Nephron (organoid): Measurements from ENCODE around the gene P3H4.
A peak's percentile ranks its signal among the peaks of the same experiment; 100 is the strongest.

Experiments used
- H3K27ac Mint-ChIP-seq, 3 experiments: 2 replicates each; pipeline ENCODE4 v1.8.0; 2020; ENCODE audit warnings: mixed read lengths in 3 of 3, mild to moderate bottlenecking in 2 of 3, moderate library complexity in 1 of 3
- H3K27me3 Mint-ChIP-seq: 2 replicates; pipeline ENCODE4 v1.8.0; 2021; ENCODE audit warnings: low read depth, mild to moderate bottlenecking, moderate library complexity, mixed read lengths
- H3K36me3 Mint-ChIP-seq: 2 replicates; pipeline ENCODE4 v1.8.0; 2020; ENCODE audit warnings: low read depth, mixed read lengths
- H3K4me1 Mint-ChIP-seq: 2 replicates; pipeline ENCODE4 v1.8.0; 2020; ENCODE audit warnings: mixed read lengths
- H3K4me3 Mint-ChIP-seq, 3 experiments: 2 replicates each; pipeline ENCODE4 v1.8.0; 2020; ENCODE audit warnings: mild to moderate bottlenecking in 3 of 3, mixed read lengths in 3 of 3, moderate library complexity in 2 of 3
- H3K9me3 Mint-ChIP-seq: 2 replicates; pipeline ENCODE4 v1.8.0; 2020; ENCODE audit warnings: mixed read lengths
- TF ChIP-seq, protein P1 (sequence below), 3 experiments: fragments of 200-600 bp; sonication (generic); IDR thresholded peaks; one replicate each; pipeline ENCODE4 v1.5.0; 2021; ENCODE audit warnings: antibody characterized with exemption in 3 of 3; ENCODE audit not compliant: unreplicated experiment in 3 of 3

Gene P3H4

DNA sequence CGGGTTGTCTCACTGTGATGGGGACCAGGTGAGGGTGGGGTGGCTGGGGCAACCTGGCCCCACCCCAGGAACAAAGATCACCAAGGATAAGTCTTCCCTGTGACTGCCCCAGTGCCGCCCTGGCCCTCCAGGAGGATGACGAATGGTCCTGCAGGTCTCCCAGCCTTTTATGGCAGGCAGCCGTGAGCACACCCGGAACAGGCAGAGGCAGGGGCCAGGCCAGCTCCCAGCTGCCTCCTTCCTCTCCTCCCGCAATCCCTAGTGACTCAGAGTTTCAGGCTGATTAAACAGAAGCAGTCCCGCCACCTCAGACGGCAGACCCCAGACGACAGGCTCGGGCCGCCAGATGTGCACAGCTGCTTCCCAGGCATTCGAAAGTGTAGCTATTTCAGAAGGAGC lies 38.6 kb downstream of the P3H4 start:
- peaks cover 39% of the 10 kb centered on the region for H3K36me3 Mint-ChIP-seq
- H3K4me3 Mint-ChIP-seq: peak overlapping the region in 1 of 3 experiments; percentile 43
- TF ChIP-seq, protein P1, sequence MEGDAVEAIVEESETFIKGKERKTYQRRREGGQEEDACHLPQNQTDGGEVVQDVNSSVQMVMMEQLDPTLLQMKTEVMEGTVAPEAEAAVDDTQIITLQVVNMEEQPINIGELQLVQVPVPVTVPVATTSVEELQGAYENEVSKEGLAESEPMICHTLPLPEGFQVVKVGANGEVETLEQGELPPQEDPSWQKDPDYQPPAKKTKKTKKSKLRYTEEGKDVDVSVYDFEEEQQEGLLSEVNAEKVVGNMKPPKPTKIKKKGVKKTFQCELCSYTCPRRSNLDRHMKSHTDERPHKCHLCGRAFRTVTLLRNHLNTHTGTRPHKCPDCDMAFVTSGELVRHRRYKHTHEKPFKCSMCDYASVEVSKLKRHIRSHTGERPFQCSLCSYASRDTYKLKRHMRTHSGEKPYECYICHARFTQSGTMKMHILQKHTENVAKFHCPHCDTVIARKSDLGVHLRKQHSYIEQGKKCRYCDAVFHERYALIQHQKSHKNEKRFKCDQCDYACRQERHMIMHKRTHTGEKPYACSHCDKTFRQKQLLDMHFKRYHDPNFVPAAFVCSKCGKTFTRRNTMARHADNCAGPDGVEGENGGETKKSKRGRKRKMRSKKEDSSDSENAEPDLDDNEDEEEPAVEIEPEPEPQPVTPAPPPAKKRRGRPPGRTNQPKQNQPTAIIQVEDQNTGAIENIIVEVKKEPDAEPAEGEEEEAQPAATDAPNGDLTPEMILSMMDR (IDR thresholded peaks at IDR 0.05; ENCODE audit: unreplicated experiment in 3 of 3): no peak
- peaks cover 41% of the 10 kb centered on the region for H3K4me1 Mint-ChIP-seq
- H3K9me3 Mint-ChIP-seq: no peaks in the 10 kb centered on the region
- H3K27me3 Mint-ChIP-seq: peaks cover 4% of the 10 kb centered on the region
- H3K27ac Mint-ChIP-seq: peak overlapping the region; percentile 79 to 89 (median 87)

DNA sequence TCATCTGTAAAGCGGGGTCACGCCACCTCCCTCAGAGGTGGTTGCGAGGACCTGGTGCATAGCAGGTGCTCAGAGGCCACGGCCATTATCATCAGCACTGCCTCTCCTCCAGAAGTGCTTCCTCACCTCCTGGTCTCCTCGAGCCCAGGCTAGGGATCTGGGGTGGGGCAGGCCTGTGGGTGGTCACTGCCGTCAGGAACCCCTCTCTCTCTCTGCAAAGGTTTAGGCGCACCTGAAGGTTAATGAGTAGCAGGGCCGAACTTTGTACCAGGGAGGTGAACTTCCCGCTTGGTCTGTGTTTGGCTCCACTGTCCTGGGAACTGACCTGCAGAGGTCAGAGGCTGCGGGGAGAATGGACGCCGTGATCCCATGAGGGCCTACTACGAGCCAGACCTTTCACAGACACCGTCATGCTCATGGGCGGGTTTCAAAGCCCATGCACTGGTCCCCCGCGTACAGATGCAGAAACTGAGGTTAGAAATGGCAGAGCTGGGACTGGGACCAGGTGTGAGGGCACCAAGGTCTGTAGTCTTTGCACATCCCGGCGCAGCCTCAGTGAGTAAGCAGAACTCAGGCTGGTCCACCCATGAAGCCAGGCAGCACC lies 39.1 kb downstream of the P3H4 start:
- peak overlapping the region in 1 of 3 experiments; percentile 13 for H3K4me3 Mint-ChIP-seq
- peak overlapping the region; percentile 33 to 89 (median 79) for H3K27ac Mint-ChIP-seq
- H3K4me1 Mint-ChIP-seq: peaks cover 36% of the 10 kb centered on the region
- TF ChIP-seq, protein P1 (IDR thresholded peaks at IDR 0.05; ENCODE audit: unreplicated experiment in 3 of 3): no peak
- no peaks in the 10 kb centered on the region for H3K9me3 Mint-ChIP-seq
- peaks cover 4% of the 10 kb centered on the region for H3K27me3 Mint-ChIP-seq
- H3K36me3 Mint-ChIP-seq: peaks cover 42% of the 10 kb centered on the region

DNA sequence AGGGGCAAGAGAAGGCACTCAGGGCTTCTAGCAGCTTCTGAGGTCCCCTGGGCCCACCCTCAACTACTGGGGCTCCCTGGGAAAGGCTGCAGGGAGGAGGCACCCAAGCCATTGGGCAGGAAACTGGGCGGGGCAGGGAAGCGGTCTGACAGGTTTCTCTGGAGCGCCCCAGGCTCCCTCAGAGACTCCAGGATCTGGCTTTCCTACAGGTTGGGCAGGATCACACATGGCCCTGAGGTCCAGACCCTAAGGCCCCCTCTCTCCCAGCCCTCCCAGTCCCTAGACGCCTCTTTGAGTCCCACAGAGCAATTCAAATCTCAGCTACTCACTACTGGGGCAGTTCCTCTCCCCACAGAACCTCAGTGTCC lies 39.5 kb downstream of the P3H4 start:
- Mint-ChIP-seq H3K9me3 (no peaks in the 10 kb centered on the region), H3K4me3 (no peak overlapping the region), H3K27me3 (peaks cover 4% of the 10 kb centered on the region), H3K27ac (peak overlapping the region in 1 of 3 experiments; percentile 89), H3K4me1 (peaks cover 31% of the 10 kb centered on the region), H3K36me3 (peaks cover 45% of the 10 kb centered on the region)
- TF ChIP-seq, protein P1 (IDR thresholded peaks at IDR 0.05; ENCODE audit: unreplicated experiment in 3 of 3): no peak

DNA sequence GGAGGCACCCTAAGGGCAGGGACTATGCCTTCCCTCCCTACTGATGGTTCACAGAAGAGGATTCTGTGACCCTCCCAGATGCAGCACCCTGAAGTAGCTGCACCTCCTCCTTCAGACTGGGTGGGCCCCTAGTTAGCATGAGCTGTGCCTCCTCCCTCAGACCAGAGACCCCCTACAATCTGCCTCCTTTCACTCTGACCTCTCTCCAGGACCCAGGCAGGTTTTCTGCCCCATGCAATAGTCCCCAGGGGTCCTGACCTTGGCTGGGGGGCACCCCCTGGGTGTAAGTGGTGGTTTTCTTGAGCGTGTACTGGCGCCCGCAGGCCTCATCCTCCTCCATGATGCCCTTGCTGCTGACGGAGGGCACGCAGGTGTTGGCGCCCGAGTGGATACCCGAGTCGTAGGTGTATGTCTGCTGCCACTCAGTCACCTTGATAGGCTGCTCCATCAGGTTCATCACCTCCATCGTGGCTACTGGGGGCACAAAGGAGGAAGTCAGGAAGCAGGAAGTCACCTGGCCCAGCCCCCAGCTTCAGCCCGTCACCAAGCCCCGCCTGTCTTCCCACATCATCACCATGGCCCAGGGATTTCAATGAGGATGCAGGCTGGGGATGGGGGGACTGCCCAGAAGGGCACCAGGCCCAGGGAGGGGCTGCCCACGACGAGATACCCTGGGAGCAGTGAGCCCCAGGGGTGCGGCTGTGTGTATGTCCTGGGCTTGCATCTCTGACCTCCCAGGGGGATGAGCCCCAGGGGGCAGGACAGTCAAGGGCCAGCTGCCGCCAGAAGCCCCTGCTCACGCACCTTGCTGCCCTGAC lies 40.2 kb downstream of the P3H4 start:
- Mint-ChIP-seq H3K9me3 (no peaks in the 10 kb centered on the region), H3K4me3 (no peak overlapping the region), H3K4me1 (peaks cover 30% of the 10 kb centered on the region), H3K27me3 (peaks cover 4% of the 10 kb centered on the region), H3K36me3 (peaks cover 50% of the 10 kb centered on the region), H3K27ac (peak overlapping the region in 1 of 3 experiments; percentile 39)
- TF ChIP-seq, protein P1 (IDR thresholded peaks at IDR 0.05; ENCODE audit: unreplicated experiment in 3 of 3): no peak

DNA sequence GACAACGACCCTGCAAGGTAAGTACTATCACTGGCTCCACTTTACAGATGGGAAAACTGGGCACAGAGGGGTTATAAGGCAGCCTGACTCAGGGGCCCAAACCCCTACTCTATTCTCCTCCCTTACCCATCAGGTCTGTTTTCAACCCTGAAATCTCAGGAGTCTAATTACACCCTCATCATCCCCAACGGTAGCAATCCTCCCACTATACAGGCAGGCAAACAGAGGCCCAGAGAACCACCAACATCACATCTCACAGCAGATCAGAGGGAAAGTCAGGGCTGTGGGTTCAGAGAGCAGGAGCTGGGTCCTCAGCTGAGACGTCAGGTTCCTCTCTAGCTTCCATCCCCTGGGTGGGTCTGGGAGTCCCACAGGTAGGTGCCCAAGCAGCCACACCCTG lies 41.8 kb downstream of the P3H4 start:
- H3K4me1 Mint-ChIP-seq: peaks cover 17% of the 10 kb centered on the region
- TF ChIP-seq, protein P1 (IDR thresholded peaks at IDR 0.05; ENCODE audit: unreplicated experiment in 3 of 3): no peak
- H3K36me3 Mint-ChIP-seq: peaks cover 56% of the 10 kb centered on the region
- H3K4me3 Mint-ChIP-seq: no peak overlapping the region
- no peak overlapping the region for H3K27ac Mint-ChIP-seq
- peaks cover 4% of the 10 kb centered on the region for H3K27me3 Mint-ChIP-seq
- no peaks in the 10 kb centered on the region for H3K9me3 Mint-ChIP-seq
